ENCODE results near the gene SLC1A2.

SLC1A2 gene

DNA sequence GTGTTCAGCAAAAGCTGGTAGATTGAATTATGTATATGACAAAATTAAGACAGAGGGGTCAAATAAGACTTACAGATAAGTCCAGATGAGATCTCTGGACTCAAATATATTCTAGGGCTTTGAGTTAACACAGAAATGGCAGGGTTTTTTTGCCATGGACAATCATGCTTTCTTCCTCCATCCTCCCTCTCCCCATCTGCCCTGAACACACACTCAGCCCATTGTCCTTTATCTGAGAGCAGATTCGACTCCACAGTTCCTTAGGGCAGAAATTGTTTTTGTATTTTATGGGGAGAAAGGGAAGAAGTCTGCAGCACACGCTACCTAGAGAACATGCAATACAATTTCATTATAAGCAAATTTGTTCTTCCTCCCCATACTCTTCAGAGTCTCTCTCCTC, 86.8 kb downstream of the SLC1A2 start:
- H3K4me3 ChIP-seq (ENCODE audit: low read length), result no peak overlapping the region
- TF ChIP-seq, protein P1, sequence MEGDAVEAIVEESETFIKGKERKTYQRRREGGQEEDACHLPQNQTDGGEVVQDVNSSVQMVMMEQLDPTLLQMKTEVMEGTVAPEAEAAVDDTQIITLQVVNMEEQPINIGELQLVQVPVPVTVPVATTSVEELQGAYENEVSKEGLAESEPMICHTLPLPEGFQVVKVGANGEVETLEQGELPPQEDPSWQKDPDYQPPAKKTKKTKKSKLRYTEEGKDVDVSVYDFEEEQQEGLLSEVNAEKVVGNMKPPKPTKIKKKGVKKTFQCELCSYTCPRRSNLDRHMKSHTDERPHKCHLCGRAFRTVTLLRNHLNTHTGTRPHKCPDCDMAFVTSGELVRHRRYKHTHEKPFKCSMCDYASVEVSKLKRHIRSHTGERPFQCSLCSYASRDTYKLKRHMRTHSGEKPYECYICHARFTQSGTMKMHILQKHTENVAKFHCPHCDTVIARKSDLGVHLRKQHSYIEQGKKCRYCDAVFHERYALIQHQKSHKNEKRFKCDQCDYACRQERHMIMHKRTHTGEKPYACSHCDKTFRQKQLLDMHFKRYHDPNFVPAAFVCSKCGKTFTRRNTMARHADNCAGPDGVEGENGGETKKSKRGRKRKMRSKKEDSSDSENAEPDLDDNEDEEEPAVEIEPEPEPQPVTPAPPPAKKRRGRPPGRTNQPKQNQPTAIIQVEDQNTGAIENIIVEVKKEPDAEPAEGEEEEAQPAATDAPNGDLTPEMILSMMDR (IDR thresholded peaks at IDR 0.05; ENCODE audit: insufficient read depth, low read depth, low read length, missing control alignments), result no peak
- DNase-seq (ENCODE audit: low read depth), result no peak

DNA sequence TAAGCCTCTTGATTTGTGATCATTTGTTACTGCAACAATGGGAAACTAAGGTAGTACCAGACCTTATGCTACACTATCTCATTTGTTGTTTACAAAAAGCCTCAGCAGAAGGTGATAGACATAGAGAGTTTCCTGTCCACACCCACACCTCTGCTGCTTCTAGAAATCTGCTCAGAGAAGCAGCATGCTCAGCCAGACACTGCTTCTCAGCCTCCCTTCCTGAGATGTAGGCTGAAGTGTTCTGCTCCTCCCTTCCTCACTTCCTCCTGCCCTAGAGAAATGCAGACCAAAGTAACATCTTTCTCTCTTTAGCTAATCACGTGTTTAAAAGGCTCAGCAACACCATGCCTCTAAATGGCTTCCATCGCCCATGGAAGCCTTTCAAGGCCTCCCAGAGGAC, 88.4 kb downstream of the SLC1A2 start:
- H3K4me3 ChIP-seq (ENCODE audit: low read length), result no peak overlapping the region
- TF ChIP-seq, protein P1 (IDR thresholded peaks at IDR 0.05; ENCODE audit: insufficient read depth, low read depth, low read length, missing control alignments), result no peak
- peak; percentile 11 for DNase-seq (ENCODE audit: low read depth)

DNA sequence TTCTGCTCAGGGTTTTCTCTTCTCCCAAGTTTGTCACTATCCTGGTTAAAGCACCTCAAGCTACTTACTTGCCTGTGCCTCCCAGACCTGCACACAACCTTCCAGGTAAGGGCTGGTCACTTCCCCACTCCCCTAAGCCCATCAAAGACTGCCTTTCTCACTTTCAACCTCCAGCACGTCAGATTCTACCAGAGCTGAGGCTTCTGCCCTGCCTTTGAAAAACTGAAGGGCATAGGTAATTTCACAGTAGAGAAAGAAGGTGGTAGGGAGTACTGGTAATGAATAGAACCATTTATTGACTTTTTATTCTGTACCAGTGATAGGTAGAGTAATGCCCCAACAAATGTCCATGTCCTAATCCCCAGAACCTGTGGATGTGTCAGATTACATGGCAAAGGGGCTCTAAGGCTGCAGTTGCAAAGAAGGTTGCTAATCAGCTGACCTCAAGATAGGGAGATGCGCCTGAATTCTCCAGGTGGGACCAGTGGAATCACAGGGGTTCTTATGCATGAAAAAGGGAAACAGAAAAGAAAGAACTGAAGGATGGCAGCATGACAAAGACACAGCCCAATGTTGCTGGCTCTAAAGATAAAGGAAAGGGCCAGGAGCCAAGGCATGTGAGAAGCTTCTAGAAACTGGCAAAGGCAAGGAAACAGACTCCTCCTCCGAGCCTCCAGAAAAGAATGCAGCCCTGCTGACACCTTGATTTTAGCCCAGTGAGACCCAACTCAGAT, 89.0 kb downstream of the SLC1A2 start:
- TF ChIP-seq, protein P1 (IDR thresholded peaks at IDR 0.05; ENCODE audit: insufficient read depth, low read depth, low read length, missing control alignments), result no peak
- no peak for DNase-seq (ENCODE audit: low read depth)
- H3K4me3 ChIP-seq (ENCODE audit: low read length), result no peak overlapping the region

DNA sequence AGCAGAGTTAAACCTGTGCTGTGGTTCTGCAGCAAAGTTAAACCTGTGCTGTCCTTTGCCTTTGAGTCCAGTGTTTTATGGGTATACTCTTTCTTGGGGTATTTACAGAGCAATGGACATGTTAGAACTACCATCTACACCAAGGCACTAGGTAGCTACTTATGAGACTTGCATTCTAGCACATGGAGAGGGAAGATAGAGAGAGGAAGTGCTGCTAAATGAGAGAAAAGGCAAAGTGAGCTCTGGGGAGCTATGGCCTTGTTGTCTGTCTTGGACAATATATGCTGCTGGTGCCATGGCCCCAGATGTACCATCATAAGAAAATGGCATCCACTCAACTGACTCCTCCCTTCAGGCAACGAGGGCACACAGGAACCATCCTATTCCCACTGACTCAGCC, 91.5 kb downstream of the SLC1A2 start:
- H3K4me3 ChIP-seq (ENCODE audit: low read length), result no peak overlapping the region
- no peak for DNase-seq (ENCODE audit: low read depth)
- TF ChIP-seq, protein P1 (IDR thresholded peaks at IDR 0.05; ENCODE audit: insufficient read depth, low read depth, low read length, missing control alignments), result no peak

DNA sequence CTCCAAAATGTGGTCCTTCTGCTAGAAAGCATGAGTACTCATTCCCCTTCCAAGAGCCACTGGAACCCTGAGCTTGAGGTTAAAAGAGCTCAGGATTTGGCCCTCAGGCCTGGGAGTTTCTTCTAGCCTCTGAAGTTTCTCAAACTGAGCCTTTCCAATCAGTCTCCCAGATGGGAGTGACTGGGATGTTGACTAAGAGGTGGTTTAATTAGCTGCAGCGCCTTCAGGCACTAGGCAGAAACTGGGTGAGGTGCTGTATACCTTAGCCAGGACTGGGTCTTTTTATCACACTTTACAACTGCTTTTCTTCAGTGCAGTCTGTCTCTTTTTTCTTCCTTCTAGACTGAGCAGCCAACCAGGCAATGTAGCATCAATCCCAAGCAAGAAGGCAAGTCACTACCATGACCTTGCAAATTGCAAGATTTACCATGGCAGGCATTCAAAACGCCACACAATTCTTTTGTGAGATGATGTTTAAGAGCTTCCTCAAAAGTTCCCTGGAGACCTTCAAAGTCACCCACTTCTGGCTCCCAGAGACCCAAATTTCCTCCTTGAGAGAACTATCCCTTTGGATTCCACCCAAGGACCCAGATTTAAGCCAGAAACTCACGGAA, 93.0 kb downstream of the SLC1A2 start:
- DNase-seq (ENCODE audit: low read depth), result peak; percentile 83
- H3K4me3 ChIP-seq (ENCODE audit: low read length), result no peak overlapping the region
- TF ChIP-seq, protein P1 (IDR thresholded peaks at IDR 0.05; ENCODE audit: insufficient read depth, low read depth, low read length, missing control alignments), result no peak

DNA sequence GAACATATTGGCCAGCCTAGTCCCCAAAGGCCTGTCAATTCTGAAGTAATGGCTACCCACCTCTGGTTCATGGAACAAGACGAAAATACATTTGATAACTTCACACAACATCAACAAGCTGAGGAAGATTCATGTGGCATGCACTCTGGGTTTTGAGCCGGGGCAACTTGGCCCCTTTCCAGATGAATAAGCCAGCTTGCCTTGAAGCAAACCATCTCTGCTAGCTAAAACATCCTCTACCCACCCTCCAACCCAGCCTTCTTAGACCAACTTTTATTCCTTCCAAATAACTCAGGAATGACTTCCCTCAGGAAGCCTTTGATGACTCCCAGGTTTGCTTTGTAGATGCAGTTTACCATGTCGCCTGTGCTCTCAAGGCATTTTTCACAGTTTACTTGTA, 94.4 kb downstream of the SLC1A2 start:
- no peak overlapping the region for H3K4me3 ChIP-seq (ENCODE audit: low read length)
- DNase-seq (ENCODE audit: low read depth), result peak; percentile 52
- TF ChIP-seq, protein P1 (IDR thresholded peaks at IDR 0.05; ENCODE audit: insufficient read depth, low read depth, low read length, missing control alignments), result no peak
